ENCODE results near the gene TMEM204. TPM values are rescaled to one million over a fixed set of nuclear protein-coding genes. Genes with fewer than 3 reads are reported as not detected.

Gene TMEM204
- polyA plus RNA-seq, 2 of the 4 experiments (the other 2 are of a cell fraction) = not detected

- Histone ChIP-seq H3K27ac (no peak overlapping the region), H3K4me1 (no peaks in the 10 kb centered on the region), H3K4me2 (no peak overlapping the region), H3K4me3 (no peak overlapping the region), H3K9me3 (no peaks in the 10 kb centered on the region)
- FAIRE-seq = no peak
- DNase-seq (ENCODE audit: low read depth in 1 of 2, low spot score in 1 of 2) = no peak
- CTCF ChIA-PET = no interaction called here
- POLR2A ChIA-PET = no interaction called here
- TF ChIP-seq CHD4 (IDR thresholded peaks at IDR 0.05; ENCODE audit: borderline replicate concordance) (no peak), MAX (IDR thresholded peaks at IDR 0.05) (no peak), SMC3 (IDR thresholded peaks at IDR 0.05) (no peak), PBX3 (IDR thresholded peaks at IDR 0.05) (no peak), HDAC2 (IDR thresholded peaks at IDR 0.05) (no peak), ELK1 (IDR thresholded peaks at IDR 0.05; ENCODE audit: low read depth, low read length) (no peak), CBX2 (IDR thresholded peaks at IDR 0.05; ENCODE audit: borderline replicate concordance, low read depth) (no peak), TP53 (CRISPR knock-in tag; IDR thresholded peaks at IDR 0.05) (no peak), RCOR1 (IDR thresholded peaks at IDR 0.05; ENCODE audit: low read depth, low read length) (no peak), ZNF302 (CRISPR knock-in tag; IDR thresholded peaks at IDR 0.05) (no peak), PHF8 (IDR thresholded peaks at IDR 0.05; ENCODE audit: borderline replicate concordance, low read depth) (no peak), HOXB13 (CRISPR knock-in tag; IDR thresholded peaks at IDR 0.05; ENCODE audit: low read depth) (no peak), POLR2AphosphoS2 (conservative IDR thresholded peaks at IDR 0.05; ENCODE audit: low read length) (no peak), CHD2 (IDR thresholded peaks at IDR 0.05; ENCODE audit: low read length, partially characterized antibody) (no peak), NPAS2 (CRISPR knock-in tag; IDR thresholded peaks at IDR 0.05; ENCODE audit: borderline replicate concordance) (no peak), NFE2L2 (conservative IDR thresholded peaks at IDR 0.05; ENCODE audit: low read length) (no peak), RARB (CRISPR knock-in tag; IDR thresholded peaks at IDR 0.05) (no peak), FOSB (CRISPR knock-in tag; IDR thresholded peaks at IDR 0.05) (no peak)
- 92% methylated on average over 39 of the region's 44 CpGs for WGBS (ENCODE audit: missing lambda C conversion rate)
- no peak for ATAC-seq
Measured at GRCh38 chr16:1525871-1526607, 7.4 kb upstream of the TMEM204 start.

GRCh38 chr16:1526608-1527555, 6.6 kb upstream of the TMEM204 start:
- POLR2A ChIA-PET = no interaction called here

More at GRCh38 chr16:1526608-1527555, 6.6 kb upstream of the TMEM204 start:
- TF ChIP-seq HOXB5 (CRISPR knock-in tag; IDR thresholded peaks at IDR 0.05) (no peak), KDM5A (IDR thresholded peaks at IDR 0.05) (no peak), HES2 (IDR thresholded peaks at IDR 0.05) (no peak), ESRRA (IDR thresholded peaks at IDR 0.05; ENCODE audit: borderline replicate concordance, low read length) (no peak), CHD2 (IDR thresholded peaks at IDR 0.05; ENCODE audit: low read length, partially characterized antibody) (no peak), CEBPB (IDR thresholded peaks at IDR 0.05) (no peak), TP53 (CRISPR knock-in tag; IDR thresholded peaks at IDR 0.05) (no peak), FOSB (CRISPR knock-in tag; IDR thresholded peaks at IDR 0.05) (no peak), RFX5 (IDR thresholded peaks at IDR 0.05) (no peak), RARB (CRISPR knock-in tag; IDR thresholded peaks at IDR 0.05) (no peak), ATOH8 (CRISPR knock-in tag; IDR thresholded peaks at IDR 0.05; ENCODE audit: low read depth) (no peak), ZC3H11A (IDR thresholded peaks at IDR 0.05) (no peak), TFCP2L1 (CRISPR knock-in tag; IDR thresholded peaks at IDR 0.05) (no peak), CHD4 (IDR thresholded peaks at IDR 0.05; ENCODE audit: borderline replicate concordance) (no peak), POLR2A (IDR thresholded peaks at IDR 0.05; ENCODE audit: low read length) (no peak), E2F6 (IDR thresholded peaks at IDR 0.05; ENCODE audit: borderline replicate concordance, low read depth) (no peak), ELK1 (IDR thresholded peaks at IDR 0.05; ENCODE audit: low read depth, low read length) (no peak), EHMT2 (IDR thresholded peaks at IDR 0.05; ENCODE audit: low read depth) (no peak), MYC (IDR thresholded peaks at IDR 0.05; ENCODE audit: borderline replicate concordance, low read length) (no peak)
- WGBS (ENCODE audit: missing lambda C conversion rate) = 86% methylated on average over 28 of the region's 38 CpGs
- no peak overlapping the region for H3K27ac ChIP-seq
- H3K4me2 ChIP-seq = no peak overlapping the region
- no peaks in the 10 kb centered on the region for H3K9me3 ChIP-seq
- H3K4me3 ChIP-seq = no peak overlapping the region
- FAIRE-seq = no peak
- ATAC-seq = no peak
- DNase-seq (ENCODE audit: low read depth in 1 of 2, low spot score in 1 of 2) = no peak
- CTCF ChIA-PET = no interaction called here
- H3K4me1 ChIP-seq = no peaks in the 10 kb centered on the region
